ENCODE results near the gene AAR2.

GRCh38 chr20:36271639-36272546, 35.6 kb downstream of the AAR2 start:
- TF ChIP-seq CTCF (IDR thresholded peaks at IDR 0.05), result no peak
- no peak for TF ChIP-seq EZH2 (IDR thresholded peaks at IDR 0.05)
- TF ChIP-seq EZH2phosphoT487 (IDR thresholded peaks at IDR 0.05), result no peak
